Measurements from ENCODE around the gene ELOVL5.
"Not testable (repeated sequence)": the region's sequence is repeated elsewhere in the genome, so short reads cannot be mapped to it uniquely, and the experiment has no call there.

Gene ELOVL5

GRCh38 chr6:53359095-53359842 lies 10.5 kb upstream of the ELOVL5 start:
- peak; percentile 76 for DNase-seq (ENCODE audit: low read depth)

GRCh38 chr6:53358440-53359094 lies 9.8 kb upstream of the ELOVL5 start:
- DNase-seq (ENCODE audit: low read depth), result no peak

- DNase-seq (ENCODE audit: low read depth), result no peak
These were observed 9.0 kb upstream of the ELOVL5 start for GRCh38 chr6:53357576-53358360.

- DNase-seq (ENCODE audit: low read depth), result no peak
These were observed 4.9 kb upstream of the ELOVL5 start for GRCh38 chr6:53353624-53354023.

- no peak for DNase-seq (ENCODE audit: low read depth)
These were observed 3.6 kb upstream of the ELOVL5 start for GRCh38 chr6:53352360-53352759.

- DNase-seq (ENCODE audit: low read depth), result no peak
These were observed 501 bp upstream of the ELOVL5 start for GRCh38 chr6:53349209-53349693.

- no peak for DNase-seq (ENCODE audit: low read depth)
These were observed 804 bp downstream of the ELOVL5 start for GRCh38 chr6:53347921-53348370.

GRCh38 chr6:53347250-53347920 lies 1.4 kb downstream of the ELOVL5 start:
- DNase-seq (ENCODE audit: low read depth), result no peak

- not testable (repeated sequence) for DNase-seq (ENCODE audit: low read depth)
These were observed 2.7 kb downstream of the ELOVL5 start for GRCh38 chr6:53346049-53346448.

- no peak for DNase-seq (ENCODE audit: low read depth)
These were observed 3.8 kb downstream of the ELOVL5 start for GRCh38 chr6:53344969-53345368.

- no peak for DNase-seq (ENCODE audit: low read depth)
These were observed 5.7 kb downstream of the ELOVL5 start for GRCh38 chr6:53343092-53343491.

- DNase-seq (ENCODE audit: low read depth), result no peak
These were observed 6.5 kb downstream of the ELOVL5 start for GRCh38 chr6:53342217-53342616.

- DNase-seq (ENCODE audit: low read depth), result no peak
These were observed 8.2 kb downstream of the ELOVL5 start for GRCh38 chr6:53340536-53340935.

GRCh38 chr6:53339424-53339823 lies 9.3 kb downstream of the ELOVL5 start:
- no peak for DNase-seq (ENCODE audit: low read depth)

GRCh38 chr6:53338304-53338703 lies 10.4 kb downstream of the ELOVL5 start:
- DNase-seq (ENCODE audit: low read depth), result no peak

- DNase-seq (ENCODE audit: low read depth), result no peak
These were observed 12.7 kb downstream of the ELOVL5 start for GRCh38 chr6:53336070-53336469.

GRCh38 chr6:53335224-53335994 lies 13.3 kb downstream of the ELOVL5 start:
- no peak for DNase-seq (ENCODE audit: low read depth)

GRCh38 chr6:53333439-53334408 lies 15.0 kb downstream of the ELOVL5 start:
- DNase-seq (ENCODE audit: low read depth), result no peak

- no peak for DNase-seq (ENCODE audit: low read depth)
These were observed 17.1 kb downstream of the ELOVL5 start for GRCh38 chr6:53331678-53332077.

- no peak for DNase-seq (ENCODE audit: low read depth)
These were observed 18.6 kb downstream of the ELOVL5 start for GRCh38 chr6:53330137-53330536.

Data from CMK (cell line).